GM19193 (cell line): ENCODE measurements around the gene SLC37A1.

Experiments
- POLR2A ChIP-seq: IDR thresholded peaks from 4 replicates; pipeline ENCODE4 v1.6.1; 2011; ENCODE audit not compliant: insufficient read depth, insufficient read length; ENCODE audit errors: extremely low read depth

SLC37A1 gene

GRCh38 chr21:42627527-42628289 is 114.1 kb downstream of the SLC37A1 start:
- TF ChIP-seq POLR2A = no peak

DNA sequence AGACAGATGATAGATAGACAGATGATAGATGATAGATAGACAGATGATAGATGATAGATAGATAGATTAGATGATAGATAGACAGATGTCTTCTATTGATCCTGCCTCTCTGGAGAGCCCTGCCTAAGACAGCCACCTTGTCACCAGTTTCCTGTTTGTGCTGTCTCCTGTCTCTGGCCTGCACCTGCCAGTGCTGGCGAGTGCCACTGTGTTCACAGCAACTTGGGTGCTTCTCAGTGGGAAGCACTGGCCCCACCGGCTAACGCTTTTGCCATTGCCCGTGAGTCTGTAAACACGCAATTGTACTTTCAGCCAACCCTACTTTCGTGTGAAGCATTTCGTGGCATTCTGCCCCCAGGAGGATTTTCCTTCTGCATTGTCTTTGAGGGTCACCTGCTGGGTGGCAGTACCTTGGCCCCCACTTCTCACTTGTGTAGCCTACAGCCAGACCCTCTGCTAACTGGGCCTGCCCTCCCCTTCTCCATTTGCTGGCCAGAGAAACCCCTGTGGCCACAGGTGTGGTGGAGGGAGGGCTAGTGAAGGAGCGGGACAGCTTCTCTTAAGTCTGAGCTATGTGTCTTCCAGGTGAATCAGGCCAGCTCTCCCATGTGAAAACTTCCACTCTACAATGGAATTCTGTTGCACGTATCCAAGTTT is 116.4 kb downstream of the SLC37A1 start:
- TF ChIP-seq POLR2A = no peak

DNA sequence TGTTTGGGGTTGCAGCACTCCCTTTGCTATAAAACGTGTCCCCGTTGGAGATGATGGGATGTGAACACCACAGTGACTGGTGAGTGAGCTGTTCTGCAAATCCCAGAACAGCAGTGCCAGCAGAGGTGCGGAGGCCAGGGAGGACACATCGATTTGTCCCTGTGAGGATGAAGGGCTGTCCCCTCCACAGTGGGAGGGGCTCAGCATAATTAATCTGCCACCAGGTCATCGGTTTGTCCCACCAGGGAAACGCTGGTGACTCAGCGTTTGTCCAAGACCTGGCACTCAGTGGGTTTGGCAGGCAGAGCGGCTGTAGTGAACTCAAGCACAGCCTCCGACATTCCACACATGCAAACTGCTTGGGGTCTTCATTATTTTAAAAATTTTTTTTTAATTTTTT is 117.0 kb downstream of the SLC37A1 start:
- TF ChIP-seq POLR2A = no peak
